Measurements from ENCODE around the gene BDKRB1.

DNA sequence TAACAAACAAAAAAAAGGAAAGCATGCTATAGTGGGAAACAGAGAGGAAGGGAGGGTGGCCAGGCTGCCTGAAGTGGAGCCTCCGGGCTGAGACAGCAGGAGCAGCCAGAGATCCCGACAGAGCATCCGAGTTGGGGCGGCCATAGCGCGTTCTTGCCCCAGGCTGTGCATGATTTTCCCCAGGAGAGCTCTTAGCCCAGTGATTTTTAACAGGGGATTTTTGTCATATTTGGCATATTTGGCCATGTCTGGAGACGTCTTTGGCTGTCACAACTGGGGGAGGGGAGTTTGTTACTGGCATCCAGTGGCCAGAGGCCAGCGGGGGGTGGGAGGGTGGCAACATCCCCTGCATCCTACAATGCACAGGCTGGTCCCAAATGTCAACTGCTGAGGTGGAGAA is 23.6 kb downstream of the BDKRB1 start:
- TF ChIP-seq, protein P1, sequence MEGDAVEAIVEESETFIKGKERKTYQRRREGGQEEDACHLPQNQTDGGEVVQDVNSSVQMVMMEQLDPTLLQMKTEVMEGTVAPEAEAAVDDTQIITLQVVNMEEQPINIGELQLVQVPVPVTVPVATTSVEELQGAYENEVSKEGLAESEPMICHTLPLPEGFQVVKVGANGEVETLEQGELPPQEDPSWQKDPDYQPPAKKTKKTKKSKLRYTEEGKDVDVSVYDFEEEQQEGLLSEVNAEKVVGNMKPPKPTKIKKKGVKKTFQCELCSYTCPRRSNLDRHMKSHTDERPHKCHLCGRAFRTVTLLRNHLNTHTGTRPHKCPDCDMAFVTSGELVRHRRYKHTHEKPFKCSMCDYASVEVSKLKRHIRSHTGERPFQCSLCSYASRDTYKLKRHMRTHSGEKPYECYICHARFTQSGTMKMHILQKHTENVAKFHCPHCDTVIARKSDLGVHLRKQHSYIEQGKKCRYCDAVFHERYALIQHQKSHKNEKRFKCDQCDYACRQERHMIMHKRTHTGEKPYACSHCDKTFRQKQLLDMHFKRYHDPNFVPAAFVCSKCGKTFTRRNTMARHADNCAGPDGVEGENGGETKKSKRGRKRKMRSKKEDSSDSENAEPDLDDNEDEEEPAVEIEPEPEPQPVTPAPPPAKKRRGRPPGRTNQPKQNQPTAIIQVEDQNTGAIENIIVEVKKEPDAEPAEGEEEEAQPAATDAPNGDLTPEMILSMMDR (IDR thresholded peaks at IDR 0.05), result no peak
- TF ChIP-seq POLR2A (IDR thresholded peaks at IDR 0.05) (no peak), POLR2AphosphoS5 (IDR thresholded peaks at IDR 0.05) (no peak)

Measured in prostate gland (tissue), 2 donors.